HepG2 (cell line): Measurements from ENCODE around the gene CYB5D1. TPM values are rescaled to one million over a fixed set of nuclear protein-coding genes. Genes with fewer than 3 reads are reported as not detected.

Source experiments
- AGO1 ChIP-seq: fragments of 200-400 bp; formaldehyde crosslinking; IDR thresholded peaks from 2 replicates; pipeline ENCODE4 v1.6.1; 2017; ENCODE audit warnings: mild to moderate bottlenecking, low read depth, low read length, moderate library complexity; ENCODE audit not compliant: poor library complexity, severe bottlenecking
- ATAD3A ChIP-seq: sonication (generic); formaldehyde crosslinking; IDR thresholded peaks from 2 replicates; pipeline ENCODE4 v1.4.0; 2020; ENCODE audit warnings: missing genetic modification reagents
- ESRRA ChIP-seq: sonication (generic); formaldehyde crosslinking; IDR thresholded peaks from 2 replicates; pipeline ENCODE4 v1.5.1; 2020; ENCODE audit warnings: mild to moderate bottlenecking, low read depth, missing genetic modification reagents
- HDAC1 ChIP-seq: sonication (generic); formaldehyde crosslinking; IDR thresholded peaks from 2 replicates; pipeline ENCODE4 v1.5.1; 2020; ENCODE audit warnings: mild to moderate bottlenecking, missing genetic modification reagents
- HOXA3 ChIP-seq: sonication (generic); formaldehyde crosslinking; IDR thresholded peaks from 2 replicates; pipeline ENCODE4 v1.5.0; 2020; ENCODE audit warnings: missing genetic modification reagents
- IRF2 ChIP-seq: IDR thresholded peaks from 2 replicates; pipeline ENCODE4 v1.6.1; 2018; ENCODE audit warnings: missing genetic modification reagents, missing compliant biosample characterization
- MEF2D ChIP-seq: sonication (generic); formaldehyde crosslinking; IDR thresholded peaks from 2 replicates; pipeline ENCODE4 v1.5.1; 2020; ENCODE audit warnings: mild to moderate bottlenecking, missing genetic modification reagents
- MXD4 ChIP-seq: IDR thresholded peaks from 2 replicates; pipeline ENCODE4 v1.6.1; 2016; ENCODE audit warnings: mild to moderate bottlenecking, missing biosample characterization, missing genetic modification reagents
- NONO ChIP-seq, 2 experiments: fragments of 450-650 bp in 1 of 2; sonication (generic) in 1 of 2; formaldehyde crosslinking in 1 of 2; IDR thresholded peaks in 1 of 2; conservative IDR thresholded peaks in 1 of 2; 2 replicates each; pipeline versions ENCODE4 v1.6.1 to v1.8.0; 2017 to 2022; ENCODE audit warnings: mild to moderate bottlenecking in 1 of 2, missing genetic modification reagents in 1 of 2, moderate library complexity in 1 of 2
- NR2F6 ChIP-seq, 2 experiments: IDR thresholded peaks; 2 replicates each; pipeline ENCODE4 v1.6.1; 2016; ENCODE audit warnings: antibody characterized with exemption in 1 of 2, mild to moderate bottlenecking in 1 of 2
- RAD21 ChIP-seq: fragments of 450-650 bp; formaldehyde crosslinking; IDR thresholded peaks from 2 replicates; pipeline ENCODE4 v1.5.0; 2020; ENCODE audit warnings: mild to moderate bottlenecking
- RELA ChIP-seq: sonication (generic); formaldehyde crosslinking; IDR thresholded peaks from 2 replicates; pipeline ENCODE4 v1.4.0; 2020; ENCODE audit warnings: missing genetic modification reagents
- RORA ChIP-seq: sonication (generic); formaldehyde crosslinking; IDR thresholded peaks from 2 replicates; pipeline ENCODE4 v1.5.0; 2020; ENCODE audit warnings: mild to moderate bottlenecking, missing genetic modification reagents, moderate library complexity
- SETDB1 ChIP-seq: sonication (generic); formaldehyde crosslinking; IDR thresholded peaks from 2 replicates; pipeline ENCODE4 v1.5.1; 2020; ENCODE audit warnings: missing genetic modification reagents, mild to moderate bottlenecking, borderline replicate concordance
- SOX13 ChIP-seq, 3 experiments: fragments of 450-650 bp in 1 of 3; sonication (generic) in 1 of 3; formaldehyde crosslinking in 1 of 3; IDR thresholded peaks in 2 of 3; conservative IDR thresholded peaks in 1 of 3; 2 replicates each; pipeline versions ENCODE4 v1.5.0 to v1.6.1; 2016 to 2020; ENCODE audit warnings: antibody characterized with exemption in 1 of 3, mild to moderate bottlenecking in 1 of 3, missing compliant biosample characterization in 1 of 3, missing genetic modification reagents in 1 of 3, moderate library complexity in 1 of 3
- XRCC5 ChIP-seq: fragments of 200-400 bp; formaldehyde crosslinking; optimal IDR thresholded peaks from 2 replicates; pipeline ENCODE3; 2017; ENCODE audit warnings: mild to moderate bottlenecking, low read length
- ZFP82 ChIP-seq: sonication (generic); formaldehyde crosslinking; IDR thresholded peaks from 2 replicates; pipeline ENCODE4 v1.5.1; 2020; ENCODE audit warnings: mild to moderate bottlenecking, missing genetic modification reagents, borderline replicate concordance
- ZMYM4 ChIP-seq: sonication (generic); formaldehyde crosslinking; IDR thresholded peaks from 2 replicates; pipeline ENCODE4 v1.8.1; 2023; ENCODE audit warnings: mild to moderate bottlenecking, missing genetic modification reagents
- ZNF709 ChIP-seq: sonication (generic); formaldehyde crosslinking; IDR thresholded peaks from 2 replicates; pipeline ENCODE4 v1.5.0; 2020; ENCODE audit warnings: mild to moderate bottlenecking, missing genetic modification reagents
- polyA plus RNA-seq, 8 experiments: library from polyadenylated mRNA; depleted of rRNA in 3 of 8; stranded (reverse) in 7 of 8; unstranded in 1 of 8; fragments of >200 nt; fragmentation: Illumina TruSeq in 4 of 8; extraction: Trizol in 4 of 8; gene quantifications; 2 replicates each; pipeline versions ENCODE4 v1.2.1 to v1.2.3, GENCODE V29; 2011 to 2016; ENCODE audit warnings: low read depth in 4 of 8, missing spikeins in 1 of 8, mixed read lengths in 1 of 8; ENCODE audit not compliant: insufficient read depth in 1 of 8
- total RNA-seq, 5 experiments: library from RNA; depleted of rRNA; stranded (reverse); fragments of >200 nt; fragmentation: Illumina TruSeq; extraction: Trizol; gene quantifications; 2 replicates each; pipeline ENCODE4 v1.2.3, GENCODE V29; 2016; ENCODE audit warnings: low read depth in 1 of 5
- TF ChIP-seq, protein P1 (sequence below): sonication (generic); formaldehyde crosslinking; IDR thresholded peaks from 2 replicates; pipeline ENCODE4 v1.4.0; 2020; ENCODE audit warnings: mild to moderate bottlenecking, missing genetic modification reagents
- TF ChIP-seq, protein P2 (sequence below): IDR thresholded peaks from 2 replicates; pipeline ENCODE4 v1.6.1; 2016; ENCODE audit warnings: missing genetic modification reagents, missing compliant biosample characterization
- TF ChIP-seq, protein P3 (sequence below): sonication (generic); formaldehyde crosslinking; IDR thresholded peaks from 2 replicates; pipeline ENCODE4 v1.4.0; 2020; ENCODE audit warnings: missing genetic modification reagents
- TF ChIP-seq, protein P4 (sequence below): sonication (generic); formaldehyde crosslinking; IDR thresholded peaks from 2 replicates; pipeline ENCODE4 v1.5.1; 2020; ENCODE audit warnings: missing genetic modification reagents, mild to moderate bottlenecking, borderline replicate concordance

The CYB5D1 gene
- total and polyA plus RNA-seq, 2 of the 13 experiments (the other 11 are each of a cell fraction or from before 2014, with no cell fraction given) = 8.9 to 17.0 TPM

DNA sequence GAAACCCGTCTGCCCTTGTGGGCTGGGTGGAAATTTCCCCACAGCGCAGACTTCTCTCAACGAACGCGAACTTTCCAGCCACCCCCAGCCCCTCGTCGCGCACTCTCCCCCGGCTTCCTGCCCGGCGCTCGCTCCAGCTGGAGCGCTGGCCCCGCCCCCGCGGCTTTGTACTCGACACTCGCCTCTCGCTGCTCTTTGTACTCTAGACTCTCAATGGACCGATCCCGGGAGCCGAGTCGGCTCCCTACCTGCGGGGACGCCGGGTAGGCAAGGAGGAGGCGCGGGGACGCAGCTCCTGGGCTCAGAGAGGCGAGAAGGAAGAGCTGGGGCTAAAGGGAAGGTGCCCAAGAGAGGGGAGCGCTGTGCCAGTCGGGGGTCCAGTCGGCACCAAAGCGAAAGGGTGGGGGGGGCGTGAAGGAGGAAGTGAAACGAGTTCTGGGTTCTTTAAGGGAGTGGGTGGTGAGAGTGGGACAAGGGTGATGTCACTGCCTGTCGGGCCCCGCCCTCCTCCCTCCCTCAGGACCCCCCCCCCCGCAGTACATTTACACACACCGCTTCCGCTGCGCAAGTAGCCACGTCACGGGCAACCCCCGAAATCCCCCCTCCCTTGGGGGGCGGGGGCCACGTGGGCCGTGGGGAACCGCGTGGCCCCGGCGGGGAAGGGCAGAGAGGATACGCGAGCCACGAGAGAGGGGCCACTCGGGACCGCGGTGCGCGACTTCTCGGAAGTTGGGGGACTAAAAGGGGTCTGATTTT is 14.1 kb upstream of the CYB5D1 start (continued):
- TF ChIP-seq, protein P1, sequence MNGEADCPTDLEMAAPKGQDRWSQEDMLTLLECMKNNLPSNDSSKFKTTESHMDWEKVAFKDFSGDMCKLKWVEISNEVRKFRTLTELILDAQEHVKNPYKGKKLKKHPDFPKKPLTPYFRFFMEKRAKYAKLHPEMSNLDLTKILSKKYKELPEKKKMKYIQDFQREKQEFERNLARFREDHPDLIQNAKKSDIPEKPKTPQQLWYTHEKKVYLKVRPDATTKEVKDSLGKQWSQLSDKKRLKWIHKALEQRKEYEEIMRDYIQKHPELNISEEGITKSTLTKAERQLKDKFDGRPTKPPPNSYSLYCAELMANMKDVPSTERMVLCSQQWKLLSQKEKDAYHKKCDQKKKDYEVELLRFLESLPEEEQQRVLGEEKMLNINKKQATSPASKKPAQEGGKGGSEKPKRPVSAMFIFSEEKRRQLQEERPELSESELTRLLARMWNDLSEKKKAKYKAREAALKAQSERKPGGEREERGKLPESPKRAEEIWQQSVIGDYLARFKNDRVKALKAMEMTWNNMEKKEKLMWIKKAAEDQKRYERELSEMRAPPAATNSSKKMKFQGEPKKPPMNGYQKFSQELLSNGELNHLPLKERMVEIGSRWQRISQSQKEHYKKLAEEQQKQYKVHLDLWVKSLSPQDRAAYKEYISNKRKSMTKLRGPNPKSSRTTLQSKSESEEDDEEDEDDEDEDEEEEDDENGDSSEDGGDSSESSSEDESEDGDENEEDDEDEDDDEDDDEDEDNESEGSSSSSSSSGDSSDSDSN = peak; percentile 76
- TF ChIP-seq AGO1 = peak; percentile 8
- 0 out of 2 replicates have a peak, but pooled peaks have one; percentile 33 for TF ChIP-seq MEF2D
- TF ChIP-seq ESRRA (CRISPR knock-in tag) = 0 out of 2 replicates have a peak, but pooled peaks have one; percentile 29
- peak; percentile 56; the same call in 1 of the 2 replicates for TF ChIP-seq HOXA3 (CRISPR knock-in tag)
- TF ChIP-seq ZNF709 = peak; percentile 17; the same call in 1 of the 2 replicates
- peak; percentile 38 for TF ChIP-seq XRCC5
- peak; percentile 42; the same call in 1 of the 2 replicates for TF ChIP-seq ZMYM4
- TF ChIP-seq, protein P2, sequence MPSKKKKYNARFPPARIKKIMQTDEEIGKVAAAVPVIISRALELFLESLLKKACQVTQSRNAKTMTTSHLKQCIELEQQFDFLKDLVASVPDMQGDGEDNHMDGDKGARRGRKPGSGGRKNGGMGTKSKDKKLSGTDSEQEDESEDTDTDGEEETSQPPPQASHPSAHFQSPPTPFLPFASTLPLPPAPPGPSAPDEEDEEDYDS (CRISPR knock-in tag) = peak; percentile 48; the same call in 1 of the 2 replicates
- TF ChIP-seq RORA (CRISPR knock-in tag) = no peak
- peak; percentile 50 for TF ChIP-seq RAD21 (CRISPR knock-in tag)
- no peak for TF ChIP-seq RELA (CRISPR knock-in tag)
- TF ChIP-seq ZFP82 = no peak
- TF ChIP-seq ATAD3A = no peak
- TF ChIP-seq NR2F6 (IDR thresholded peaks at IDR 0.05) = no peak
- peak; percentile 35; the same call in 1 of the 2 replicates for TF ChIP-seq NR2F6 (CRISPR knock-in tag; IDR thresholded peaks at IDR 0.05)
- no peak for TF ChIP-seq SOX13 (IDR thresholded peaks at IDR 0.05)
- peak in 1 of 2 experiments; percentile 45; a peak in 2 of 4 replicates for TF ChIP-seq SOX13 (CRISPR knock-in tag; conservative IDR thresholded peaks at IDR 0.05 in 1 of 2, IDR thresholded peaks at IDR 0.05 in 1 of 2)
- peak; percentile 83 for TF ChIP-seq MXD4 (CRISPR knock-in tag)
- TF ChIP-seq SETDB1 (CRISPR knock-in tag) = no peak
- peak; percentile 89 for TF ChIP-seq HDAC1 (CRISPR knock-in tag)
- TF ChIP-seq, protein P3, sequence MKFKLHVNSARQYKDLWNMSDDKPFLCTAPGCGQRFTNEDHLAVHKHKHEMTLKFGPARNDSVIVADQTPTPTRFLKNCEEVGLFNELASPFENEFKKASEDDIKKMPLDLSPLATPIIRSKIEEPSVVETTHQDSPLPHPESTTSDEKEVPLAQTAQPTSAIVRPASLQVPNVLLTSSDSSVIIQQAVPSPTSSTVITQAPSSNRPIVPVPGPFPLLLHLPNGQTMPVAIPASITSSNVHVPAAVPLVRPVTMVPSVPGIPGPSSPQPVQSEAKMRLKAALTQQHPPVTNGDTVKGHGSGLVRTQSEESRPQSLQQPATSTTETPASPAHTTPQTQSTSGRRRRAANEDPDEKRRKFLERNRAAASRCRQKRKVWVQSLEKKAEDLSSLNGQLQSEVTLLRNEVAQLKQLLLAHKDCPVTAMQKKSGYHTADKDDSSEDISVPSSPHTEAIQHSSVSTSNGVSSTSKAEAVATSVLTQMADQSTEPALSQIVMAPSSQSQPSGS = peak; percentile 58; the same call in 1 of the 2 replicates
- TF ChIP-seq, protein P4, sequence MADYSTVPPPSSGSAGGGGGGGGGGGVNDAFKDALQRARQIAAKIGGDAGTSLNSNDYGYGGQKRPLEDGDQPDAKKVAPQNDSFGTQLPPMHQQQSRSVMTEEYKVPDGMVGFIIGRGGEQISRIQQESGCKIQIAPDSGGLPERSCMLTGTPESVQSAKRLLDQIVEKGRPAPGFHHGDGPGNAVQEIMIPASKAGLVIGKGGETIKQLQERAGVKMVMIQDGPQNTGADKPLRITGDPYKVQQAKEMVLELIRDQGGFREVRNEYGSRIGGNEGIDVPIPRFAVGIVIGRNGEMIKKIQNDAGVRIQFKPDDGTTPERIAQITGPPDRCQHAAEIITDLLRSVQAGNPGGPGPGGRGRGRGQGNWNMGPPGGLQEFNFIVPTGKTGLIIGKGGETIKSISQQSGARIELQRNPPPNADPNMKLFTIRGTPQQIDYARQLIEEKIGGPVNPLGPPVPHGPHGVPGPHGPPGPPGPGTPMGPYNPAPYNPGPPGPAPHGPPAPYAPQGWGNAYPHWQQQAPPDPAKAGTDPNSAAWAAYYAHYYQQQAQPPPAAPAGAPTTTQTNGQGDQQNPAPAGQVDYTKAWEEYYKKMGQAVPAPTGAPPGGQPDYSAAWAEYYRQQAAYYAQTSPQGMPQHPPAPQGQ (CRISPR knock-in tag) = peak; percentile 53; the same call in 1 of the 2 replicates
- peak; percentile 13; the same call in 1 of the 2 replicates for TF ChIP-seq IRF2 (CRISPR knock-in tag)
- TF ChIP-seq NONO (IDR thresholded peaks at IDR 0.05) = no peak
- peak; percentile 28; the same call in 1 of the 2 replicates for TF ChIP-seq NONO (CRISPR knock-in tag; conservative IDR thresholded peaks at IDR 0.05)
